Ovary (tissue), 3 donors: ENCODE data around the gene RAPGEF6.

Experiments used
- EP300 ChIP-seq: sonication (generic); formaldehyde crosslinking; IDR thresholded peaks from one replicate; pipeline ENCODE4 v1.6.1; 2017; ENCODE audit warnings: antibody characterized with exemption
- POLR2A ChIP-seq: fragments of 450-650 bp; IDR thresholded peaks from one replicate; pipeline ENCODE4 v1.6.1; 2017; ENCODE audit warnings: antibody characterized with exemption, mild to moderate bottlenecking, moderate library complexity
- TF ChIP-seq, protein P1 (sequence below), 3 donors: fragments of 450-650 bp in 2 of 3; fragments of 200-600 bp in 1 of 3; IDR thresholded peaks; one replicate each; pipeline versions ENCODE4 v1.5.1 to v1.8.0; 2016 to 2022; ENCODE audit warnings: antibody characterized with exemption in 3 of 3, mild to moderate bottlenecking in 1 of 3
- donor health status: DM: no; HTN: no; CAD: no.

- TF ChIP-seq POLR2A (no peak), EP300 (no peak)
- TF ChIP-seq, protein P1, sequence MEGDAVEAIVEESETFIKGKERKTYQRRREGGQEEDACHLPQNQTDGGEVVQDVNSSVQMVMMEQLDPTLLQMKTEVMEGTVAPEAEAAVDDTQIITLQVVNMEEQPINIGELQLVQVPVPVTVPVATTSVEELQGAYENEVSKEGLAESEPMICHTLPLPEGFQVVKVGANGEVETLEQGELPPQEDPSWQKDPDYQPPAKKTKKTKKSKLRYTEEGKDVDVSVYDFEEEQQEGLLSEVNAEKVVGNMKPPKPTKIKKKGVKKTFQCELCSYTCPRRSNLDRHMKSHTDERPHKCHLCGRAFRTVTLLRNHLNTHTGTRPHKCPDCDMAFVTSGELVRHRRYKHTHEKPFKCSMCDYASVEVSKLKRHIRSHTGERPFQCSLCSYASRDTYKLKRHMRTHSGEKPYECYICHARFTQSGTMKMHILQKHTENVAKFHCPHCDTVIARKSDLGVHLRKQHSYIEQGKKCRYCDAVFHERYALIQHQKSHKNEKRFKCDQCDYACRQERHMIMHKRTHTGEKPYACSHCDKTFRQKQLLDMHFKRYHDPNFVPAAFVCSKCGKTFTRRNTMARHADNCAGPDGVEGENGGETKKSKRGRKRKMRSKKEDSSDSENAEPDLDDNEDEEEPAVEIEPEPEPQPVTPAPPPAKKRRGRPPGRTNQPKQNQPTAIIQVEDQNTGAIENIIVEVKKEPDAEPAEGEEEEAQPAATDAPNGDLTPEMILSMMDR (IDR thresholded peaks at IDR 0.05): no peak
Observed at GRCh38 chr5:131377346-131377745, 257.7 kb downstream of the RAPGEF6 start.
